ENCODE measurements around the gene ARHGAP26. TPM values are rescaled to one million over a fixed set of nuclear protein-coding genes. Genes with fewer than 3 reads are reported as not detected.

The ARHGAP26 gene
- total and polyA plus RNA-seq, 7 experiments from 2014 or later: 10.5 to 123 (median 22.7) TPM

DNA sequence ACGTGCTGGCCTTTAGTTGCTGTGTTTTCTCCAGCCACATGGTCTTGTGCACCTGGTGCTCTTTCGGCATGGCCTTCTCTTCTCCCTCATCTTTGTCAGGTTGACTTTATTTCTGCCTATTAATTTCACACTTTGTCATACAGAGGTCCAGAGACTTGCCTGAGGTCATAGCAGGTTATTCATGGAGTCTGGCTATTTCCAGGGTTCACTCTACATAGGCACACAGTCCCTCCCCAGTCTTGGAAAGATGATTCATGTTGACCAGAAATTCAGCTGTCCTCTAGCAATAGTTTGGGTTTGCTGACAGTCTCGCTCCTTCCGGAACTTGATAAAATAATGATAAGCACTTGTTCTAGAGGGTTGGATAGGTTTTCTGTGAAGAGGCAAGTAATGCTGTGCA, 81.6 kb downstream of the ARHGAP26 start:
- H3K4me1 Mint-ChIP-seq: peaks cover under 1 to 64% (median 48%) of the 10 kb centered on the region in 7 donors

DNA sequence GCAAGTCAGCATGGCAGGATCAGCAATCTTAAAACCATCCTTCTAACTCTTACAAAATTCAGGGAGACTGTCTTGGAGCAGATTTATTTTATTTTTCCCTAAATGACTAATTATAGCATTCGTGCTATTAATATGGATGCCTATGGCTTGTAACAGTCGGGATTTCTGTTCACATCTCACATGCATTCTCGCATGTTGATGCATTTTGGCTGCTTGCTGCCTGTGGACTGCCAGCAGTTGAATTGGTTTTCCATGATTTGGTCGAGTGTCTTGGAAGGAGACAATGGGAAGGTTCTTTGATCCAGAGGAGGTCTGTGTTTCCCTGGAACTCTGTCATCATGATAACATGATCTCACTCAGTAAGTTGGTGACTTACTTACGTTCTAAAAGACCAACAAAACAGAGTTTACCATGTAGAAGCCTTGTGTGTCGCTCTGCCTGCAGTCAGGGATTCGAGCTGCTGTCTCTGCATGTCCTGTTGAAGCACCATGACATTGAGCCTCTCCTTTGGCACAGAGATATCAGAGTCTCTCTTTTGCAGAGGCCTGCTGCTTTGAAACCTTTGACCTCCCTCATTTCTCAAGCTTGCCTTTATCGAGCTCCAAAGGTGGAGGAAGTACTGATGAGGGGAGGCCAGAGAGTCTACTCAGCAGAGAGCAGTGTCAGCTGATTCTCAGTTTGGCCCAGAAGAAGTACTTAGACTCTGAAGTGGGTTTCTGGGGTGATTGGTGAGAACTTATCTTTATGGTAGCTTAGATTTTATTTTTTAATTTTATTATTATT, 82.4 kb downstream of the ARHGAP26 start:
- ATAC-seq (no peak), DNase-seq (no peak)
- Histone ChIP-seq H3K27ac (ENCODE audit: low read depth, low read length) (no peak overlapping the region), H3K9me3 (ENCODE audit: control insufficient read depth in 2 of 3, low read length in 3 of 3) (no peaks in the 10 kb centered on the region), H3K4me1 (ENCODE audit: control insufficient read depth in 2 of 2, insufficient read depth in 2 of 2, low read length in 2 of 2) (peaks cover 0 to 45% of the 10 kb centered on the region in 2 donors), H3K4me3 (ENCODE audit: low read length) (no peak overlapping the region), H3K27me3 (ENCODE audit: control insufficient read depth in 2 of 2, insufficient read depth in 2 of 2, low read length in 2 of 2) (no peaks in the 10 kb centered on the region), H3K36me3 (ENCODE audit: control insufficient read depth in 2 of 3, insufficient read depth in 3 of 3, low read length in 3 of 3) (no peaks in the 10 kb centered on the region)
- H3K36me3 Mint-ChIP-seq: peaks cover 0 to 5% (median 0%) of the 10 kb centered on the region in 5 donors
- peaks cover 1 to 64% (median 51%) of the 10 kb centered on the region in 7 donors for H3K4me1 Mint-ChIP-seq
- no peak overlapping the region for H3K27ac Mint-ChIP-seq
- H3K4me3 Mint-ChIP-seq: no peak overlapping the region
- intact Hi-C loops (cut with micrococcal nuclease): no loop called here
- no peaks in the 10 kb centered on the region for H3K9me3 Mint-ChIP-seq
- CTCF ChIA-PET: interaction anchor here (0.6 to 1.3 kb wide), 5 partner anchors 12 to 103 kb away, joined by 3 to 4 read pairs (median 4); no protein-coding TSS in a partner anchor
- no peaks in the 10 kb centered on the region for H3K27me3 Mint-ChIP-seq
- POLR2A ChIA-PET: no interaction called here

More for the DNA sequence above, 81.6 kb downstream of the ARHGAP26 start:
- ATAC-seq: no peak
- no peak overlapping the region for H3K4me3 ChIP-seq (ENCODE audit: low read length)
- no peak overlapping the region for H3K27ac ChIP-seq (ENCODE audit: low read depth, low read length)
- H3K4me1 ChIP-seq (ENCODE audit: control insufficient read depth in 2 of 2, insufficient read depth in 2 of 2, low read length in 2 of 2): peaks cover 0 to 45% of the 10 kb centered on the region in 2 donors
- CTCF ChIA-PET: no interaction called here
- Mint-ChIP-seq H3K27ac (peak overlapping the region in 2 of 9 donors; percentile 5 to 60), H3K9me3 (no peaks in the 10 kb centered on the region), H3K27me3 (no peaks in the 10 kb centered on the region), H3K4me3 (no peak overlapping the region), H3K36me3 (peaks cover 0 to 5% (median 0%) of the 10 kb centered on the region in 5 donors)
- no peaks in the 10 kb centered on the region for H3K27me3 ChIP-seq (ENCODE audit: control insufficient read depth in 2 of 2, insufficient read depth in 2 of 2, low read length in 2 of 2)
- H3K36me3 ChIP-seq (ENCODE audit: control insufficient read depth in 2 of 3, insufficient read depth in 3 of 3, low read length in 3 of 3): no peaks in the 10 kb centered on the region
- POLR2A ChIA-PET: interaction anchor here (1.0 kb wide), 1 partner anchor 19 kb away, joined by 3 read pairs; no protein-coding TSS in a partner anchor
- H3K9me3 ChIP-seq (ENCODE audit: control insufficient read depth in 2 of 3, low read length in 3 of 3): no peaks in the 10 kb centered on the region
- intact Hi-C loops (cut with micrococcal nuclease): no loop called here
- DNase-seq: no peak

GRCh38 chr5:142853682-142854081, 83.5 kb downstream of the ARHGAP26 start:
- intact Hi-C loops (cut with micrococcal nuclease): no loop called here
- H3K27ac Mint-ChIP-seq: no peak overlapping the region

GRCh38 chr5:142856269-142856782, 86.1 kb downstream of the ARHGAP26 start:
- Histone ChIP-seq H3K27ac (ENCODE audit: low read depth, low read length) (no peak overlapping the region), H3K27me3 (ENCODE audit: control insufficient read depth in 2 of 2, insufficient read depth in 2 of 2, low read length in 2 of 2) (no peaks in the 10 kb centered on the region), H3K4me1 (ENCODE audit: control insufficient read depth in 2 of 2, insufficient read depth in 2 of 2, low read length in 2 of 2) (peaks cover 0 to 33% of the 10 kb centered on the region in 2 donors), H3K36me3 (ENCODE audit: control insufficient read depth in 2 of 3, insufficient read depth in 3 of 3, low read length in 3 of 3) (no peaks in the 10 kb centered on the region), H3K4me3 (ENCODE audit: low read length) (no peak overlapping the region), H3K9me3 (ENCODE audit: control insufficient read depth in 2 of 3, low read length in 3 of 3) (no peaks in the 10 kb centered on the region)
- DNase-seq (no peak), ATAC-seq (no peak)
- Mint-ChIP-seq H3K36me3 (no peaks in the 10 kb centered on the region), H3K27me3 (no peaks in the 10 kb centered on the region), H3K27ac (peak overlapping the region in 1 of 9 donors; percentile 90), H3K4me1 (peaks cover 10 to 52% (median 44%) of the 10 kb centered on the region in 7 donors), H3K4me3 (no peak overlapping the region), H3K9me3 (no peaks in the 10 kb centered on the region)
- CTCF ChIA-PET: no interaction called here
- intact Hi-C loops (cut with micrococcal nuclease): no loop called here
- POLR2A ChIA-PET: no interaction called here

More at GRCh38 chr5:142853682-142854081, 83.5 kb downstream of the ARHGAP26 start:
- ChIA-PET POLR2A (no interaction called here), CTCF (interaction anchor here (1.0 to 1.3 kb wide), 5 partner anchors 11 to 106 kb away, joined by 3 to 4 read pairs (median 3); no protein-coding TSS in a partner anchor)
- H3K27me3 Mint-ChIP-seq: no peaks in the 10 kb centered on the region
- ATAC-seq (no peak), DNase-seq (no peak)
- H3K36me3 Mint-ChIP-seq: peaks cover 0 to 5% (median 0%) of the 10 kb centered on the region in 5 donors
- no peaks in the 10 kb centered on the region for H3K27me3 ChIP-seq (ENCODE audit: control insufficient read depth in 2 of 2, insufficient read depth in 2 of 2, low read length in 2 of 2)
- no peak overlapping the region for H3K4me3 ChIP-seq (ENCODE audit: low read length)
- no peaks in the 10 kb centered on the region for H3K36me3 ChIP-seq (ENCODE audit: control insufficient read depth in 2 of 3, insufficient read depth in 3 of 3, low read length in 3 of 3)
- H3K9me3 Mint-ChIP-seq: no peaks in the 10 kb centered on the region
- peaks cover 0 to 45% of the 10 kb centered on the region in 2 donors for H3K4me1 ChIP-seq (ENCODE audit: control insufficient read depth in 2 of 2, insufficient read depth in 2 of 2, low read length in 2 of 2)
- no peak overlapping the region for H3K27ac ChIP-seq (ENCODE audit: low read depth, low read length)
- peaks cover 6 to 56% (median 49%) of the 10 kb centered on the region in 7 donors for H3K4me1 Mint-ChIP-seq
- no peak overlapping the region for H3K4me3 Mint-ChIP-seq
- H3K9me3 ChIP-seq (ENCODE audit: control insufficient read depth in 2 of 3, low read length in 3 of 3): no peaks in the 10 kb centered on the region

DNA sequence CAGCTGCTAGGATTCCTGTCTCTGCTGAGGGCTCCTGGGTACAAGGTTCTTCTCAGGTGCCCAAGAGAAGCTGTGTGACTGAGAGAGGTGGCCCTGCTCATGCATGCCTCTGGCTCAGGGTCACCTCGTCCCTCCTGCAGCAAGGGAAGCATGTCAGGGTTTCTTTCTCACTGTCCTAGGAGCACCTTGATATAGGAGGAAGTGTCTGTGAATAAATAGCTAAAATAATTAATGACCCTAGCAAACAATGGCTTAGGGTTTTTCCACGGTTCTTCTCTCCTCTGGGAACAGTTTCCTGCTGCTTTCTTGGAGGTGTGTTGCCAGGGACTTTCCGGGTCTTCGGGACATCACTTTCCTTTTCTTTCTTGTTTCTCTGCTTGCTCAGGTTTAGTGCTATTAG, 87.2 kb downstream of the ARHGAP26 start:
- intact Hi-C loops (cut with micrococcal nuclease): no loop called here
- Mint-ChIP-seq H3K27me3 (no peaks in the 10 kb centered on the region), H3K4me3 (no peak overlapping the region), H3K9me3 (no peaks in the 10 kb centered on the region), H3K36me3 (no peaks in the 10 kb centered on the region), H3K27ac (peak overlapping the region in 1 of 9 donors; percentile 78), H3K4me1 (peaks cover 10 to 51% (median 40%) of the 10 kb centered on the region in 7 donors)
- ChIA-PET CTCF (interaction anchor here (0.7 kb wide), 1 partner anchor 251 kb away, joined by 3 read pairs; no protein-coding TSS in a partner anchor), POLR2A (no interaction called here)
- H3K4me1 ChIP-seq (ENCODE audit: control insufficient read depth in 2 of 2, insufficient read depth in 2 of 2, low read length in 2 of 2): peaks cover 0 to 33% of the 10 kb centered on the region in 2 donors
- no peaks in the 10 kb centered on the region for H3K36me3 ChIP-seq (ENCODE audit: control insufficient read depth in 2 of 3, insufficient read depth in 3 of 3, low read length in 3 of 3)
- DNase-seq: no peak
- no peak for ATAC-seq
- no peak overlapping the region for H3K4me3 ChIP-seq (ENCODE audit: low read length)
- no peaks in the 10 kb centered on the region for H3K9me3 ChIP-seq (ENCODE audit: control insufficient read depth in 2 of 3, low read length in 3 of 3)
- H3K27ac ChIP-seq (ENCODE audit: low read depth, low read length): no peak overlapping the region
- no peaks in the 10 kb centered on the region for H3K27me3 ChIP-seq (ENCODE audit: control insufficient read depth in 2 of 2, insufficient read depth in 2 of 2, low read length in 2 of 2)

DNA sequence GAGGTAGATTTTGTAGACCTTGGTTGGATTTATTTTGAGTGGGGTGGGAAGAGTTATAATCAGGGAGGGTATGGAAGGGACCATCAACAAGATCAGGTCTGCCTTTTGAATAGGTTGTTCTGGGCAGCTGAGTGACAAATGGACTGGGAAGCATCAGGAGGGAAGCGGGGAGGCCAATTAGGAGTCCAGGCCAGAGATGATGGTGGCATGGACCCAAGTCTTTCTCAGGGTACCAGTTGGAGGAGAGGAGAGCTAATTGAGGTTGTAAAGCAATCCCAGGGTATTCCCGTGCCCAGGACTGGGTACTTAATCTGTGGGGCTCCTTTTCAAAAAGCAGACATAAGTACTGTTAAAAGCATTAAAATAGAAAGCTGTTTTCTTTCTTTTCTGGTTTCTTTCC, 88.9 kb downstream of the ARHGAP26 start:
- ChIA-PET CTCF (no interaction called here), POLR2A (no interaction called here)
- Mint-ChIP-seq H3K9me3 (no peaks in the 10 kb centered on the region), H3K27me3 (no peaks in the 10 kb centered on the region), H3K36me3 (no peaks in the 10 kb centered on the region), H3K4me3 (no peak overlapping the region), H3K27ac (peak overlapping the region in 2 of 9 donors; percentile 44 to 68), H3K4me1 (peaks cover 16 to 55% (median 46%) of the 10 kb centered on the region in 7 donors)
- ATAC-seq (no peak), DNase-seq (no peak)
- intact Hi-C loops (cut with micrococcal nuclease): no loop called here
- Histone ChIP-seq H3K4me1 (ENCODE audit: control insufficient read depth in 2 of 2, insufficient read depth in 2 of 2, low read length in 2 of 2) (peaks cover 0 to 33% of the 10 kb centered on the region in 2 donors), H3K4me3 (ENCODE audit: low read length) (no peak overlapping the region), H3K27me3 (ENCODE audit: control insufficient read depth in 2 of 2, insufficient read depth in 2 of 2, low read length in 2 of 2) (no peaks in the 10 kb centered on the region), H3K9me3 (ENCODE audit: control insufficient read depth in 2 of 3, low read length in 3 of 3) (no peaks in the 10 kb centered on the region), H3K27ac (ENCODE audit: low read depth, low read length) (no peak overlapping the region), H3K36me3 (ENCODE audit: control insufficient read depth in 2 of 3, insufficient read depth in 3 of 3, low read length in 3 of 3) (no peaks in the 10 kb centered on the region)

Data from naive thymus-derived CD4-positive, alpha-beta T cell (primary cell).